B cell (primary cell): ENCODE data around the gene PLEKHG3.

Source experiments
- CTCF ChIP-seq: fragments of 200-600 bp; IDR thresholded peaks from one replicate; pipeline ENCODE4 v1.8.0; 2022; ENCODE audit warnings: antibody characterized with exemption, mild to moderate bottlenecking
- EZH2 ChIP-seq: IDR thresholded peaks from 2 replicates; pipeline ENCODE4 v1.6.1; 2012; ENCODE audit warnings: borderline replicate concordance, low read depth, mild to moderate bottlenecking, moderate library complexity, low read length; ENCODE audit not compliant: insufficient read depth, poor library complexity, severe bottlenecking

GRCh38 chr14:64715628-64716412 is 11.6 kb downstream of the PLEKHG3 start:
- TF ChIP-seq CTCF, result no peak
- TF ChIP-seq EZH2, result no peak
